HG03103 (cell line): Measurements from ENCODE around the gene HTRA2.

Source experiments
- ATAC-seq: cut with Tn5 transposase; IDR thresholded peaks from one replicate; pipeline ENCODE4 v1.9.1; 2021; ENCODE audit warnings: low read depth; ENCODE audit not compliant: unreplicated experiment

HTRA2 gene

GRCh38 chr2:74499940-74500577 is 29.7 kb upstream of the HTRA2 start:
- no peak for ATAC-seq

- no peak for ATAC-seq
These were observed 29.2 kb upstream of the HTRA2 start for GRCh38 chr2:74500578-74500946.

- no peak for ATAC-seq
These were observed 28.2 kb upstream of the HTRA2 start for GRCh38 chr2:74501335-74502071.

GRCh38 chr2:74502147-74502719 is 27.5 kb upstream of the HTRA2 start:
- no peak for ATAC-seq

- peak; percentile 23 for ATAC-seq
These were observed 26.8 kb upstream of the HTRA2 start for GRCh38 chr2:74502720-74503505.

GRCh38 chr2:74503506-74504475 is 25.9 kb upstream of the HTRA2 start:
- no peak for ATAC-seq

GRCh38 chr2:74504591-74504990 is 25.1 kb upstream of the HTRA2 start:
- ATAC-seq, result no peak

GRCh38 chr2:74505448-74506246 is 24.1 kb upstream of the HTRA2 start:
- no peak for ATAC-seq

GRCh38 chr2:74507145-74507925 is 22.4 kb upstream of the HTRA2 start, which contains the start of gene PCGF1:
TSS of gene PCGF1 (minus strand) at chr2:74507695. CDS start at chr2:74507668, 27 bp downstream.
- peak; percentile 88 for ATAC-seq

GRCh38 chr2:74507926-74508520 is 21.7 kb upstream of the HTRA2 start:
- ATAC-seq, result peak; percentile 1

GRCh38 chr2:74510272-74510671 is 19.5 kb upstream of the HTRA2 start:
- ATAC-seq, result no peak

- no peak for ATAC-seq
These were observed 18.4 kb upstream of the HTRA2 start for GRCh38 chr2:74511104-74511989.

GRCh38 chr2:74512744-74513604 is 16.8 kb upstream of the HTRA2 start:
- no peak for ATAC-seq

- no peak for ATAC-seq
These were observed 15.9 kb upstream of the HTRA2 start for GRCh38 chr2:74513605-74514367.
